Dermis microvascular lymphatic vessel endothelial cell (primary cell): Measurements from ENCODE around the gene MEF2C. TPM values are rescaled to one million over a fixed set of nuclear protein-coding genes. Genes with fewer than 3 reads are reported as not detected.

Source experiments
- DNase-seq, 2 donors: peaks; one replicate each; pipeline versions ENCODE4 v3.0.0 to v3.0.0-alpha.2; 2010; ENCODE audit warnings: low read depth in 2 of 2
- total RNA-seq: library from RNA; depleted of rRNA; stranded (reverse); fragments of >200 nt; gene quantifications from 2 replicates; pipeline ENCODE4 v1.2.1, GENCODE V29; 2014

Gene MEF2C
- total RNA-seq, 1 donor from 2014 or later, result 118 TPM

- DNase-seq, result peak in 1 of 2 donors; percentile 23
Measured at GRCh38 chr5:88675708-88676636, 207.0 kb downstream of the MEF2C start.

- DNase-seq, result peak in 1 of 2 donors; percentile 6
Measured at GRCh38 chr5:88675168-88675707, 207.7 kb downstream of the MEF2C start.

- DNase-seq, result peak in 1 of 2 donors; percentile 12
Measured at GRCh38 chr5:88674356-88675167, 208.4 kb downstream of the MEF2C start.

- no peak for DNase-seq
Measured at GRCh38 chr5:88673253-88674105, 209.5 kb downstream of the MEF2C start.

GRCh38 chr5:88672644-88673252, 210.2 kb downstream of the MEF2C start:
- no peak for DNase-seq

- no peak for DNase-seq
Measured at GRCh38 chr5:88671505-88672499, 211.2 kb downstream of the MEF2C start.

GRCh38 chr5:88671106-88671504, 211.9 kb downstream of the MEF2C start:
- DNase-seq, result no peak

- no peak for DNase-seq
Measured at GRCh38 chr5:88670461-88670860, 212.5 kb downstream of the MEF2C start.

GRCh38 chr5:88669371-88670050, 213.5 kb downstream of the MEF2C start:
- no peak for DNase-seq

GRCh38 chr5:88667496-88668201, 215.3 kb downstream of the MEF2C start:
- DNase-seq, result no peak
